GM19395 (cell line): ENCODE results near the gene ARHGAP26.
A peak's percentile ranks its signal among the peaks of the same experiment; 100 is the strongest.

Source experiments
- ATAC-seq: cut with Tn5 transposase; IDR thresholded peaks from one replicate; pipeline ENCODE4 v1.9.1; 2021; ENCODE audit warnings: mild to moderate bottlenecking, moderate library complexity; ENCODE audit not compliant: unreplicated experiment

Gene ARHGAP26

GRCh38 chr5:142870532-142871362 is 100.6 kb downstream of the ARHGAP26 start:
- no peak for ATAC-seq

- no peak for ATAC-seq
These were observed 101.4 kb downstream of the ARHGAP26 start for GRCh38 chr5:142871363-142872193.

DNA sequence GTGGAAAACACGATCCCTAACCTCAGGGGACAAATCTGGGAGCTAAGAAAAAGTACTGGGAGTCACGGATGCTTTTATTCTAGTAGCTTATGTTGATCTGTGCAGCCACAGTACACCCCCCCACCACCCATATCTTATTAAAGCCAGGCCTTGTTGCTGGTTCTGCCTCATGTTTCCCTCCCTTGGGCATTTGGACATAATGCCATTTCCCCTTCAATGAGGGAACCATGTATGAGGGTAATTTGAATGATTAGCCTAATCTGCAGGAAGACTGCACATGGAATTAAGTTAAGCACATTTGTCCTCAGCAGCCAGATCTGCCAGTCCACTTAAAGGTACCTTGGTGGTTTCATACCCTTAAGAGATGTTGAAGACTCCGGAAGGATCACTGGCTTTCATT is 102.0 kb downstream of the ARHGAP26 start:
- ATAC-seq: no peak

GRCh38 chr5:142872795-142873194 is 102.6 kb downstream of the ARHGAP26 start:
- ATAC-seq: no peak

DNA sequence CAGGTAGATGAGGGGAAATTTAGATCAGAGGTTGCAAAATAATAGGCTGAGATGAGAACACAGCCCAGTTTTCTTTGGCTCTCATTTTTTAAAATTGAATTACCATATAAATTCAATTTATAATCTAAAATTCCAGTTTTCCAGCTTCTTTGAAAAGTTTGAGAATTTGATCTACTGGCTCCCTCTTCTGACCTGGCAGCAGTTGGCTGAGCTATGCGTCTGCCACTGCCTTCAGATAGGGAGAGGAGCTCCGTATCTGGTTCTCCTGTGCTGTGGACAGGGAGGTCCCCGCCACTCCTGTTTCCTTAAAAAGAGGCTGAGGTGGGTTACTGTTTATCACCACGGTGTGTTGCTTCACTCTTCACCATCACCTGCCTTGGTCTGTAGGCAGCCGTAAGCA is 103.7 kb downstream of the ARHGAP26 start:
- no peak for ATAC-seq

GRCh38 chr5:142874540-142874939 is 104.4 kb downstream of the ARHGAP26 start:
- no peak for ATAC-seq

- no peak for ATAC-seq
These were observed 105.8 kb downstream of the ARHGAP26 start for GRCh38 chr5:142875936-142876335.

GRCh38 chr5:142876817-142877216 is 106.6 kb downstream of the ARHGAP26 start:
- ATAC-seq: no peak

GRCh38 chr5:142878111-142878510 is 107.9 kb downstream of the ARHGAP26 start:
- ATAC-seq: no peak

DNA sequence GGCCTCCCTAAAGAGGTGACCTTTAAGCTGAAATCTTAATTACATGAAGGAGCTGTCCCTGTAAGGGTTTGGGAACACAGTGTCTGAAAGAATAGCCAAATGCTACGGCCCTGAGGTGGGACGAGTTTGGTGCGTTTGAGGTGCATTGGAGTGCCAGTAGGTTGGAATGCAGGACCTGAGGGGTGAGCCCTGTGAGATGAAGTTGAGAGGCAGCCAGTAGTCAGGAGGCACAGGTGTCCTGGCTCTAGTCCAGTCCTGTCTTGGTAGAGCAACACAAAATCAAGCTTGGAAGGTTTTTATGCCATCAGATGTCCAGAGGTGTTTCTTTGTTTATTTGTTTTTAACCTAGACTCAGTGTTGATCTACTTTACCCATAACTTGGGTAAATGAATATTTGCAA is 108.5 kb downstream of the ARHGAP26 start:
- no peak for ATAC-seq

GRCh38 chr5:142881076-142881783 is 111.1 kb downstream of the ARHGAP26 start:
- ATAC-seq: peak; percentile 71

DNA sequence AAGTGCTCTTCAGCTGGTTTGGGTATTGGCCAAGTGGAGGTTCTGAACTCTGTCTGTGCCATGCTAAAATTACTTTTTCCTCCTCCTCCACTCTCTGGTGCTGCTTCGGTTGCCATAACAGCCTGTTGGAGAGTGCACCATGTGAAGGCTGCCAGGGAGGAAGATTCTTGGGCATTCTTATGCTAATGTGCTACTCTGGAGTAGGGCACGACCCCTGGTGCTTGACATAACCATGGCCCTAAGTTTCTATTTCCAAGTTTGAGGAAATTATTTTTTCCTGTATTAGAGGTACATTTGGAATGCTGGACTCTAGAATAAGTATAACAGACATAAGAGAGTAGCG is 111.6 kb downstream of the ARHGAP26 start:
- ATAC-seq: no peak

DNA sequence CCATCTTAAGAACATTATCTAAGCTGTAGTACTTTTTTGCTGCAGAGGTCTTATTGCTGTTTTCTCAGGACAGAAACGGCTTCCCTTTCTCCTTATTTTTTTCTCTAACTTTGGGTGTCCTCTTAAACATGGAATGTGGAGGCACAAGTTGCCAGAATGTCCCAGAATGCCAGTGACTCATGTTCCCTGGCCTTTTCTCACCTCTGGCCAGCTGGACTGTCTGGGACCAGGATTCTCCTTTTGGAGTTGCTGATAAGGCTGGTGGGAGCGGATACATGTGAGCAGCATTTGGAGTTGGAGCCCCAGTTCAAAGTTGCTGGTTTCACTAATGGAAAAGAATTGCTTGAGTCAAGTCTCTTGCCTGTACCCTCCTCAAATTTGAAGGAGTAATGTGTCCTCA is 112.8 kb downstream of the ARHGAP26 start:
- ATAC-seq: no peak

DNA sequence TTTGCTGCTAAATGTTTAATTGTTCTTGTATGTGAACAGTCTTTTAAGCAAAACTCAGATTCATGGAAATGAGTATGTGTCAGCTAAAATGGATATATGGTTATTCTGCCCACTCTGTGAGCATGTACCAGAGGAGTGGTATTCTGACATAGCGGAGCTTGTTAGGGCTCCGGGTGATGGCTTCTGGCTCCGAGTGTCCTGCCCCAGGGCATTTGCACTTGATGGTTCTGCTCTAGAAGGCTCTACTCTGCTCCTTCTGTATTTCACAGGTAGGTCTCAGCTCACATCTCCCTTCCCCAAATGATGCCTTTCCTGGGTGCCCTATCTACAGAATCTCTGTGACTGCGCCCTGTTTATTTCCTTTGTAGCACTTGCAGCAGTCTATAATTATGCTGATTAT is 113.3 kb downstream of the ARHGAP26 start:
- no peak for ATAC-seq

DNA sequence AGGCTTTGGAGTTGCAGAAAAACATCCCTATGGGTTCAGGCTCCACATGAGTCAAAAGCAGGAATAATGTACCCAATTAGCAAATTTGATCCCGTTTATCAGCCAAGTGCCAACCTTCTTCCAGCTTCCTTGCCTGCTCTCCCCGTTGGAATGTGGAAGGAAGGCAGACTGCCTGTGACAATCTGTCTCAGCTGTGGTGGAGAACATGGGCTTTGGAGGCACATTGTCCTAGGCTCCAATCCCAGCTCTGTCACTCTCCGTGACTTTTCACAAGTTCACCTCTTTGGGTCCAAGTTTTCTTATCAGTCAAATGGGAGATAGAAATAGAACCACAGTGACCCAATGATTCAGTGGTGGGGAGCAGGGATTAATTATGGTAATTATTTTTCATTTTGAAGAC is 113.9 kb downstream of the ARHGAP26 start:
- no peak for ATAC-seq

- ATAC-seq: no peak
These were observed 116.0 kb downstream of the ARHGAP26 start for GRCh38 chr5:142886211-142886610.

DNA sequence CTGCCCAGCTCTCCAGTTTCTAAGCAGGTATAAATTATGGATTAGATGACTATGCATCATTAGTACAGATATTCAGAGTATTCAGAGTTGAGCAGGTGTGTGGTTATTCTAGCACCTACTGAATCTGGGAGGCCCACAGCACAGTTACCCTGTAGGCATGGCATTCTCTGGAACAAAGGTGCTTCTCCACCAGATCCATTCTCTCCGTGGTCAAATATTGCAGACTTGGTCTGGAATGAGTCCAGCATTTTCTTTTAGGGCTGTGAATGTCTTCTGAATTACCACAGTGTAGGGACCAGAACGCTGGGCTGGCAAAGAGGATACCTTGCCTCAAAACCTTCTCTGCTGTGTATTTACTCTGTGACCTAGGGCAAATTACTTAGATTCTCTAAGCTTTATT is 116.8 kb downstream of the ARHGAP26 start:
- no peak for ATAC-seq

GRCh38 chr5:142888469-142889085 is 118.4 kb downstream of the ARHGAP26 start:
- ATAC-seq: no peak

- no peak for ATAC-seq
These were observed 121.8 kb downstream of the ARHGAP26 start for GRCh38 chr5:142892021-142892420.

DNA sequence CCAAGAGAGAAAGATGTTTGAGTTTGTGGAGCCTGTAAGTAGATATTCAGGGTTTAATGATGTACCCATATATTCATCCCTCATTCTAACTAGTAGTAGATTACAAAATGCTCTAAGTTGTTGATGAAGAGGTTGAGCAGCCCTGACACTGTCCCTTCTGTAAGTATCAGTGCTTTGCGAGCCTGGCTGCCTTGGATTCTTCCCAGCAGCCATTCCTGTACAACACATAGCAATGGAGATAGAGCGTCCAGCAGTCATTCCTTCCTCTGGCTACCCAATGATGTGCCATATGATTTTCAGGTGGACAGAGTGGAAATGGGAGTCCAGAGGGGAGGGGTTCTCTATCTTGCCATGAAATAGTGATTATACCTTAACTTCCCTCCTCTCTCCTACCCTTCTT is 124.1 kb downstream of the ARHGAP26 start:
- no peak for ATAC-seq

DNA sequence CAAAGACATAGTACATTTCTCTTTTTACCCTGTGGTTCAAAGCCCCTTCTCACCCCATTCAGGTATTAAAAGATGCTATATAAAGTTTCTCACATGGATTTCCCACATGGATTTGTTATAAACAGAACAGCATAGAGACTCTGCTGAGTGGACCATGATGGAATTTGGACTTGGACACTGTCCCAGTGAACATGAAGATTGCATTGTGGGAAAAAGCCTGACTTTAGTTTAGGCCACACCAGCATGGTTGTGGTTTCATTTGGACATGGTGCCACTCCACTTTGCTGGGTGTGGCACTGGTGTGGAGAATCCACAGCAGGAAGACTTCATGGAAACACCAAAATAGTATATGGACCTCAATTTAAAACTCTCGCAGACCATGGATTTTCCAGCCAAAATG is 124.6 kb downstream of the ARHGAP26 start:
- no peak for ATAC-seq
